ENCODE measurements around the gene CCL17. TPM values are rescaled to one million over a fixed set of nuclear protein-coding genes. Genes with fewer than 3 reads are reported as not detected.
"Not testable (repeated sequence)": the region's sequence is repeated elsewhere in the genome, so short reads cannot be mapped to it uniquely, and the experiment has no call there.

The CCL17 gene
- not detected in 2 replicates for polyA plus RNA-seq (2014; cell fraction: cytosol; rRNA removed)
- polyA plus RNA-seq (2014; cell fraction: nucleus; rRNA removed) = not detected in 2 replicates

- no peak for DNase-seq (ENCODE audit: low spot score)
These were observed at the start of gene CCL17 for GRCh38 chr16:57403965-57404817. Gene CCL17, plus strand, starts transcription at chr16:57404767. Its CDS starts 9,166 bp downstream, at chr16:57413933.

- no peak for DNase-seq (ENCODE audit: low spot score)
These were observed 48.6 kb upstream of the CCL17 start for GRCh38 chr16:57355898-57356414.

- no peak for DNase-seq (ENCODE audit: low spot score)
These were observed 48.0 kb upstream of the CCL17 start for GRCh38 chr16:57356547-57356946.

GRCh38 chr16:57357330-57358085 lies 47.1 kb upstream of the CCL17 start:
- DNase-seq (ENCODE audit: low spot score) = no peak

- no peak for DNase-seq (ENCODE audit: low spot score)
These were observed 46.5 kb upstream of the CCL17 start for GRCh38 chr16:57358086-57358420.

- no peak for DNase-seq (ENCODE audit: low spot score)
These were observed 46.0 kb upstream of the CCL17 start, which contains the start of gene CCL22 for GRCh38 chr16:57358527-57359095. Gene CCL22, plus strand, starts transcription at chr16:57358783. Its CDS starts 34 bp downstream, at chr16:57358817.

GRCh38 chr16:57360321-57360935 lies 44.1 kb upstream of the CCL17 start:
- no peak for DNase-seq (ENCODE audit: low spot score)

- DNase-seq (ENCODE audit: low spot score) = no peak
These were observed 43.2 kb upstream of the CCL17 start for GRCh38 chr16:57361404-57361803.

GRCh38 chr16:57364143-57364542 lies 40.4 kb upstream of the CCL17 start:
- DNase-seq (ENCODE audit: low spot score) = no peak

- no peak for DNase-seq (ENCODE audit: low spot score)
These were observed 38.0 kb upstream of the CCL17 start for GRCh38 chr16:57366544-57367040.

GRCh38 chr16:57367116-57367752 lies 37.3 kb upstream of the CCL17 start:
- no peak for DNase-seq (ENCODE audit: low spot score)

GRCh38 chr16:57371494-57372371 lies 32.8 kb upstream of the CCL17 start:
- no peak for DNase-seq (ENCODE audit: low spot score)

GRCh38 chr16:57372372-57373116 lies 32.0 kb upstream of the CCL17 start, which contains the start of gene CX3CL1:
Gene CX3CL1, plus strand, starts transcription at chr16:57372490. Its CDS starts 79 bp downstream, at chr16:57372569.
- peak; percentile 70 for DNase-seq (ENCODE audit: low spot score)

GRCh38 chr16:57373117-57373947 lies 31.2 kb upstream of the CCL17 start:
- DNase-seq (ENCODE audit: low spot score) = no peak

GRCh38 chr16:57374067-57374534 lies 30.5 kb upstream of the CCL17 start:
- DNase-seq (ENCODE audit: low spot score) = no peak

GRCh38 chr16:57374925-57375465 lies 29.6 kb upstream of the CCL17 start:
- DNase-seq (ENCODE audit: low spot score) = not testable (repeated sequence)

GRCh38 chr16:57376313-57376818 lies 28.2 kb upstream of the CCL17 start:
- DNase-seq (ENCODE audit: low spot score) = no peak
